Measurements from ENCODE around the gene MYLK3. TPM values are rescaled to one million over a fixed set of nuclear protein-coding genes. Genes with fewer than 3 reads are reported as not detected.

Gene MYLK3
- total and polyA plus RNA-seq, 2 of the 4 experiments (the other 2 are of a cell fraction) = under 0.01 to 0.03 TPM

- Histone ChIP-seq H3K27ac (ENCODE audit: insufficient read depth, low read length) (no peak overlapping the region), H2BK15ac (ENCODE audit: low read depth, low read length) (no peak overlapping the region), H2AK5ac (ENCODE audit: low read depth, low read length) (no peak overlapping the region), H4K5ac (ENCODE audit: low read depth, low read length) (no peak overlapping the region), H3K14ac (replicated peaks; ENCODE audit: low read depth, low read length) (no peak overlapping the region), H3K27me3 (ENCODE audit: control insufficient read depth, insufficient read depth, low read length) (no peaks in the 10 kb centered on the region), H3K23ac (ENCODE audit: low read depth, low read length) (no peak overlapping the region), H3K4me1 (ENCODE audit: control insufficient read depth, insufficient read depth, low read length) (no peaks in the 10 kb centered on the region), H2AFZ (replicated peaks; ENCODE audit: low read length, poor library complexity) (no peak overlapping the region), H3K4me3 (ENCODE audit: insufficient read depth, low read depth, low read length) (no peak overlapping the region), H2BK20ac (ENCODE audit: low read depth, low read length) (no peak overlapping the region), H3K9me3 (ENCODE audit: control insufficient read depth, insufficient read depth, low read length) (no peaks in the 10 kb centered on the region), H3K4me2 (ENCODE audit: low read depth, low read length) (no peak overlapping the region), H3K4ac (ENCODE audit: low read depth, low read length) (no peak overlapping the region), H3K9me1 (ENCODE audit: insufficient read depth, low read length) (no peaks in the 10 kb centered on the region), H3K79me1 (ENCODE audit: low read depth in 1 of 2, low read length in 2 of 2) (no peaks in the 10 kb centered on the region), H3K56ac (ENCODE audit: extremely low read depth, insufficient read depth, low read length) (no peak overlapping the region), H3K9ac (ENCODE audit: low read depth, low read length) (no peak overlapping the region), H4K8ac (ENCODE audit: low read depth in 2 of 2, low read length in 2 of 2) (no peak overlapping the region), H2BK120ac (ENCODE audit: low read depth, low read length) (no peak overlapping the region), H4K91ac (ENCODE audit: insufficient read depth, low read depth, low read length) (no peak overlapping the region), H2AK9ac (replicated peaks; ENCODE audit: low read depth, low read length, poor library complexity) (no peak overlapping the region), H2BK5ac (ENCODE audit: low read depth, low read length, poor library complexity, severe bottlenecking) (no peak overlapping the region), H3K18ac (ENCODE audit: low read depth, low read length) (no peak overlapping the region), H4K20me1 (ENCODE audit: insufficient read depth, low read length) (no peaks in the 10 kb centered on the region), H3K36me3 (ENCODE audit: control insufficient read depth, insufficient read depth, low read length) (peaks cover 3% of the 10 kb centered on the region; the same call in 1 of the 2 replicates)
- TF ChIP-seq RCOR1 (IDR thresholded peaks at IDR 0.05; ENCODE audit: insufficient replicate concordance, low read length) (no peak), MAZ (IDR thresholded peaks at IDR 0.05; ENCODE audit: borderline replicate concordance, low read depth, low read length) (no peak), CEBPB (IDR thresholded peaks at IDR 0.05; ENCODE audit: low read depth, low read length) (no peak), MAFK (IDR thresholded peaks at IDR 0.05; ENCODE audit: low read depth, low read length) (no peak), ELK1 (IDR thresholded peaks at IDR 0.05; ENCODE audit: borderline replicate concordance, low read depth, low read length) (no peak), POLR2A (IDR thresholded peaks at IDR 0.05; ENCODE audit: low read depth, low read length) (no peak), RAD21 (IDR thresholded peaks at IDR 0.05; ENCODE audit: low read length) (no peak), MXI1 (IDR thresholded peaks at IDR 0.05; ENCODE audit: borderline replicate concordance, low read depth, low read length) (no peak)
- intact Hi-C loops (cut with micrococcal nuclease) = no loop called here
- CTCF ChIA-PET = no interaction called here
- POLR2A ChIA-PET (ENCODE audit: unreplicated experiment) = no interaction called here
- in situ Hi-C loops (cut with MboI; ENCODE audit: low sequenced_read_pairs) = no loop called here
- dilution Hi-C loops (cut with HindIII; ENCODE audit: low sequenced_read_pairs, unreplicated experiment) = no loop called here
- no peak for ATAC-seq (ENCODE audit: low read depth)
- no CpG with 5 or more reads among the region's 3 CpGs for WGBS, 2 experiments (ENCODE audit: extremely low coverage in 2 of 2, insufficient read length in 1 of 2)
- no peak for DNase-seq
- no TSS peak for BruUV-seq (replicated peaks)
These were observed 48.1 kb downstream of the MYLK3 start for GRCh38 chr16:46700048-46700447.
